HG02642 (cell line): ENCODE results near the gene SLC26A11.
"Not testable (repeated sequence)": the region's sequence is repeated elsewhere in the genome, so short reads cannot be mapped to it uniquely, and the experiment has no call there.

Experiments used
- ATAC-seq: cut with Tn5 transposase; IDR thresholded peaks from one replicate; pipeline ENCODE4 v1.9.1; 2021; ENCODE audit warnings: mild to moderate bottlenecking; ENCODE audit not compliant: unreplicated experiment, poor library complexity

Gene SLC26A11

DNA sequence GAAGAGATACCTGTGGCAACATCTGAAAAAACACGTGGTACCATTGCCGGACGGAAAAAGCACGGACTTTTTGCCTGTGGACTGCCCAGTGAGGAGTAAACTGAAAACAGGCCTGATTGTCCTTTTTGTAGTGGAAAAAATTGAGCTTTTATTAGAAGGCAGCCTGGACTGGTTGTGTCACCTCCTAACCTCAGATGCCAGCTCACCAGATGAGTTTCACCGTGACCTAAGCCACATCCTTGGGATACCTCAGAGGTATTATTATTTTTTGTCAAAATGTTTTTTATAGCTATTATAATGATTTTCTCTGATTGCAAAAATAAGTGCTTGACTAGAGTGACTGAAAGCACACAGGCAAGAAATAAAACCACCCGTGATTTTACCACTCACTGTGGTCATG is 75.3 kb downstream of the SLC26A11 start:
- no peak for ATAC-seq

DNA sequence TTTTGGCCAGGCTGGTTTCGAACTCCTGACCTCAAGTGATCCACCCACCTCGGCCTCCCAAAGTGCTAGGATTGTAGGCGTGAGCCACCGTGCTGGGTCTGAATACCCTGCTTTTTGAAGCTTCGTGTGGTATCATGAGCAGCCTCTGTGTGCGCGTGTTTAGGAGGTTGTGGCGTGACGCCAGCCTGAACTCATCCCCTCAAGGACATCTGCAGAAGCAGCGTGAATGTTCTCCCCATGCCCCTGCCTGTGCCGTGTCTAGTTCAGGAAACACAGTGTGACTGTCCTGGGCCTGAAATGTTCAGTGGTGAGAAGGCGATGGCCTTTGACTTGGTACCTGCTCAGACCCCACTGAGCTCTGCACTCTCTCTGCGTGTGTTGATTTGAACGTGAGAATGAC is 76.0 kb downstream of the SLC26A11 start:
- no peak for ATAC-seq

DNA sequence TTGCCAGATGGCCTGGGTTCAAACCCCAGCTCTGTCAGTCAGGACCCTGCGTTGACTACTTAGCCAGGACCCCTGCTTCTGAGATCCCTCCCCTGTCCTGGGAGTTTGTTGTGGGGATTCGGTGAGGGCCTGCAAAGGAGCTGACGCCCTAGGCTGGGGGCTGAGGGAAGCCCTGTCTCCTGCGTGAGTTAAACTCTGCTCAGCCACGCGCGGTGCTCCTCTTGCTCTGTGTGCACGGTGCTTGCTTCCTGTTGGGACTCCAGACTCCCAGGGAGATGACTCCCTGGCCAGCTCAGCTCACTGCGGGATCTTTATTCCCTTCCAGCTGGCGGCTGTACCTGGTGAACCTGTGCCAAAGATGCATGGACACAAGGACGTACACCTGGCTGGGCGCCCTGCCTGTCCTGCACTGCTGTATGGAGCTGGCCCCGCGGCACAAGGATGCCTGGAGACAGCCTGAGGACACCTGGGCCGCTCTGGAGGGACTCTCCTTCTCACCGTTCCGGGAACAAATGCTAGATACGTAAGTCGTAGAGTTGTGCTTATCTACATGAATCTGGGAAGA is 77.9 kb downstream of the SLC26A11 start:
- no peak for ATAC-seq

GRCh38 chr17:80299350-80300100 is 79.3 kb downstream of the SLC26A11 start:
- ATAC-seq, result not testable (repeated sequence)

GRCh38 chr17:80300756-80301155 is 80.5 kb downstream of the SLC26A11 start:
- not testable (repeated sequence) for ATAC-seq
